GM12801 (cell line): ENCODE results near the gene CCDC15.

Source experiments
- CTCF ChIP-seq: IDR thresholded peaks from one replicate; pipeline ENCODE4 v1.5.1; 2011; ENCODE audit warnings: control low read depth; ENCODE audit not compliant: insufficient read length; ENCODE audit errors: extremely low read depth

CCDC15 gene

GRCh38 chr11:125086633-125087296 is 132.8 kb downstream of the CCDC15 start:
- TF ChIP-seq CTCF, result no peak

DNA sequence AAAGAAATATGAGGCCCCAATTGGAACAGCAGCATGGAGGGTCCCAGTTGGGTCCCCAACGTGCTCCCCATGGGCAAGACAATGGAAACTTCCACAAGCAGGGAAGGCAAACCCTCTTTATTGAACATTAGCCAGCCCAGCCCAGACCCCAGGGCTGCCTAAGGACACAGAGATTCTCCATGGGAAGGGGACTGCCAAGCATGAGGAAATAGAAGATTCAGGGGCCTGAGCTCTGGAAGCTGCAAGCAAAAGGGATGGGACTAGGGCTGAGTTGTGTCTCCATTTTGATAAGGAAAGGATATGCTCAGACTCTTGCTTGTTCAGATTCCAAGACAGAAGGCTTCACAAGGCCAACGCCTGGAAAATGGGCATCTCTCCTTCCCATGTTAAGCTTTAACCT is 134.1 kb downstream of the CCDC15 start:
- TF ChIP-seq CTCF, result no peak

GRCh38 chr11:125088576-125089455 is 134.8 kb downstream of the CCDC15 start:
- no peak for TF ChIP-seq CTCF

- no peak for TF ChIP-seq CTCF
Observed at GRCh38 chr11:125090816-125091215, 136.8 kb downstream of the CCDC15 start.
